ENCODE results near the gene FCRLB.

- TF ChIP-seq CTCF (IDR thresholded peaks at IDR 0.05; ENCODE audit: borderline replicate concordance, extremely low read depth, low read length, poor library complexity, severe bottlenecking) (no peak), EZH2 (IDR thresholded peaks at IDR 0.05; ENCODE audit: borderline replicate concordance, low read depth, low read length, severe bottlenecking) (no peak)
Observed at GRCh38 chr1:161733526-161733925, 12.2 kb downstream of the FCRLB start.
